Caco-2 (cell line): ENCODE data around the gene BACH2. TPM values are rescaled to one million over a fixed set of nuclear protein-coding genes. Genes with fewer than 3 reads are reported as not detected.

Source experiments
- BruUV-seq: library from RNA; stranded (reverse); fragments of 400-500 nt; replicated peaks from 2 replicates; lab custom pipeline; 2021; lab: Mats Ljungman, UMichigan
- CTCF ChIA-PET: fragments of 300-600 bp; sonication (Branson Sonifier 250); formaldehyde crosslinking; loops from one replicate; lab custom pipeline; 2022; ENCODE audit warnings: antibody characterized with exemption; lab: Charles Lee
- POLR2A ChIA-PET: fragments of 300-600 bp; sonication (Branson Sonifier 250); formaldehyde crosslinking; loops from one replicate; lab custom pipeline; 2022; ENCODE audit warnings: antibody characterized with exemption; lab: Charles Lee
- DNase-seq, 2 experiments: peaks; one replicate each; pipeline versions ENCODE4 v3.0.0 to v3.0.0-alpha.2; 2020 to 2022
- H3K27me3 ChIP-seq: replicated peaks from 2 replicates; pipeline ENCODE4 v1.6.0; 2011; ENCODE audit warnings: low read length; ENCODE audit not compliant: control insufficient read depth, insufficient read depth
- H3K36me3 ChIP-seq: 2 replicates; pipeline ENCODE4 v1.5.1; 2011; ENCODE audit warnings: low read length; ENCODE audit not compliant: control insufficient read depth, insufficient read depth
- H3K4me1 ChIP-seq: fragments of 250-450 bp; sonication (Bioruptor Pico); 2 replicates; pipeline ENCODE4 v1.5.1; 2020; ENCODE audit warnings: mild to moderate bottlenecking
- H3K4me3 ChIP-seq: 2 replicates; pipeline ENCODE4 v1.5.1; 2011; ENCODE audit warnings: low read depth, mild to moderate bottlenecking, control low read depth, low read length
- H3K9me3 ChIP-seq: fragments of 250-450 bp; sonication (Bioruptor Pico); 2 replicates; pipeline ENCODE4 v1.5.1; 2020; ENCODE audit warnings: mild to moderate bottlenecking, moderate library complexity
- H3K27ac Mint-ChIP-seq: one replicate; pipeline ENCODE4 v1.8.0; 2022; ENCODE audit warnings: mixed read lengths; ENCODE audit not compliant: unreplicated experiment
- H3K27me3 Mint-ChIP-seq: one replicate; pipeline ENCODE4 v1.8.0; 2022; ENCODE audit warnings: mixed read lengths; ENCODE audit not compliant: insufficient read depth, unreplicated experiment
- H3K36me3 Mint-ChIP-seq: one replicate; pipeline ENCODE4 v1.8.0; 2022; ENCODE audit warnings: mild to moderate bottlenecking, mixed read lengths; ENCODE audit not compliant: insufficient read depth, unreplicated experiment
- H3K4me1 Mint-ChIP-seq: one replicate; pipeline ENCODE4 v1.8.0; 2022; ENCODE audit warnings: low read depth, mixed read lengths; ENCODE audit not compliant: unreplicated experiment
- H3K4me3 Mint-ChIP-seq: one replicate; pipeline ENCODE4 v1.8.0; 2022; ENCODE audit warnings: mild to moderate bottlenecking, moderate library complexity, mixed read lengths; ENCODE audit not compliant: unreplicated experiment
- H3K9me3 Mint-ChIP-seq: one replicate; pipeline ENCODE4 v1.8.0; 2022; ENCODE audit warnings: mixed read lengths; ENCODE audit not compliant: unreplicated experiment
- CTCF ChIP-seq, 2 experiments: fragments of 200-600 bp in 1 of 2; IDR thresholded peaks; 1 replicate in 1 of 2; 2 replicates in 1 of 2; pipeline versions ENCODE4 v1.5.1 to v1.8.0; 2011 to 2022; ENCODE audit warnings: antibody characterized with exemption in 1 of 2, control low read depth in 1 of 2, inconsistent platforms in 1 of 2, low read depth in 1 of 2, low read length in 1 of 2, mild to moderate bottlenecking in 1 of 2, moderate library complexity in 1 of 2; ENCODE audit not compliant: insufficient read depth in 1 of 2, severe bottlenecking in 1 of 2, unreplicated experiment in 1 of 2
- intact Hi-C: fragments of 100-400 bp; cut with micrococcal nuclease; formaldehyde crosslinking; loops from one replicate; pipeline ENCODE4 v1.10.0; 2022; ENCODE audit not compliant: unreplicated experiment
- total RNA-seq: library from RNA; stranded (reverse); gene quantifications from 2 replicates; pipeline ENCODE4 v1.2.3, GENCODE V29; 2022

Gene BACH2
- total RNA-seq, 1 experiment from 2014 or later: 0.43 TPM

DNA sequence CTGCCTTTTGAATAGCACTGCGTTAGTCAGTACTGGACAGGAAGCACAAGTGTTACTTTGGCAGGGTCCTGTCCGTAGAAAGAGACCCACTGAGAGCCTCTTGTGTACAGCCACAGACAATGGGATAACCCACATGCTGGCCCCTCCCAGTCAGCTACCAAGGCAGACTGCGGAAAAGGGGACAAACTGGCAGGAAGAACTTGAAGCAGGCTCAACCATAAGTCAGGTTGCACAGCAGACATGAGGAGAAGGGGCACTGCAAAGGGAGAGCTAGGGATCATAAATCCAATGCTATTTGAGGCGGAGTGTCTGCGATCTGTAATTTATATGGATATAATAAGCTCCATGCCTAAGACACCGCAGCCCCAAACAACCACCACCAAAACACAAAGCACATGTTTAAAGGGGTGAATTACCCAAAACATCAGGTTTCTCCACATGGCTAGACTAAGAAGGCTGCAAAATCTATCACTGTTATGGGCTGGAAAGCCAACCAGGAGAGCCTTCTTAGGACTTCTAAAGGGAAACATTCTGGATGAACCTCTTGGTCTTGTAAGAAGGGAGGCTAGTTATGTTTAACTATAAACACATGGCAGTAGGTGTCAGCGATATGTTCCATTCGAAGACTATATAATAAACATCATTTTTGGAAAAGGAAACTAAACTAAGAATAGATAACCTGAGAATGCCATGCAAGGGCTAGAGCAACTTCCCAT lies 141.7 kb downstream of the BACH2 start:
- intact Hi-C loops: no loop called here
- Histone ChIP-seq H3K4me3 (no peak overlapping the region), H3K27me3 (no peaks in the 10 kb centered on the region), H3K36me3 (no peaks in the 10 kb centered on the region), H3K9me3 (no peaks in the 10 kb centered on the region), H3K4me1 (peaks cover 15% of the 10 kb centered on the region)
- peaks cover 31% of the 10 kb centered on the region for H3K4me1 Mint-ChIP-seq
- CTCF ChIA-PET: no interaction called here
- H3K27ac Mint-ChIP-seq: no peak overlapping the region
- no peaks in the 10 kb centered on the region for H3K36me3 Mint-ChIP-seq
- no peaks in the 10 kb centered on the region for H3K9me3 Mint-ChIP-seq
- POLR2A ChIA-PET: no interaction called here
- BruUV-seq: no TSS peak
- TF ChIP-seq CTCF (IDR thresholded peaks at IDR 0.05; ENCODE audit: insufficient read depth in 1 of 2, low read depth in 1 of 2, low read length in 1 of 2, severe bottlenecking in 1 of 2, unreplicated experiment in 1 of 2): no peak
- H3K27me3 Mint-ChIP-seq: no peaks in the 10 kb centered on the region
- no peak for DNase-seq
- H3K4me3 Mint-ChIP-seq: no peak overlapping the region

DNA sequence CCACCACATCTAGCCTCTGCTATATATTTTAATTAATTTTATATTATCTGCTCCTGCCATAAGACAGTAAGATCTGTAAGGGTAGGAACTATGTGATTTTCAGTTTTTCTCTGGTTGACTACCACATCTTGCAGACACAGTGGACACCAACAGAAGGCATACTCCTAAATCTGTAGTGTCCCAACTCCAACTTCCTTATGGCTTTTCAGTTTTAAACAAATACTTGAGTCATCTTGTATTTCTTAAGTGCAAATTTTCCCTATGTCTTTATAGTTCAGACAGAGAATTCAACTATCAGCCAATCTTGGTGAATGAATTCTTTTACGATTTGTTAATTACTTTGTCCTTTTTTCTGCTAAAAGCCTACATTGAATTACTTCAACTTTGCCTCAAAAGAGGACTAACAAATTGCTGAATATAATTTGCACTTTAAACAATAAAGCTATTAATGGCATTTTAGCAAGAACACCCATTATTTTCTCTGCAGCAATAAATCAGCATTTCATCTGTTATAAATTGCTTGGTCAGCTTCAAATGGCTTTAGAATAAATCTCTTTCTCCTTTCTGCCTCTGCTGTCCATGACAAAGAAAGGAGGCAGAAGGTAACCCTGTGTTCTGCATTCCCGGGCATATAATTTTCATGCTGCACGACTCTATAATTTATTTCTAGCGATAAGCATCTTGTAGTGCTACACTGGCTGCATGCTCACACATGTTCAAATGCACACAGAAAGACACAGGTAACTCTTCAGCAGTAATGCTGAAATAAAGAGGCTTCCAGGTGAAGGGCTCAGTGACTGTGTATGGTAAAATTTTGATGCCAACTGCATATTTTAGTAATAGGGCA lies 144.8 kb downstream of the BACH2 start:
- no peaks in the 10 kb centered on the region for H3K27me3 Mint-ChIP-seq
- no peak for DNase-seq
- TF ChIP-seq CTCF (IDR thresholded peaks at IDR 0.05; ENCODE audit: insufficient read depth in 1 of 2, low read depth in 1 of 2, low read length in 1 of 2, severe bottlenecking in 1 of 2, unreplicated experiment in 1 of 2): no peak
- CTCF ChIA-PET: no interaction called here
- H3K36me3 Mint-ChIP-seq: no peaks in the 10 kb centered on the region
- POLR2A ChIA-PET: no interaction called here
- peaks cover 37% of the 10 kb centered on the region for H3K4me1 Mint-ChIP-seq
- intact Hi-C loops: no loop called here
- H3K4me1 ChIP-seq: peaks cover 22% of the 10 kb centered on the region
- H3K36me3 ChIP-seq: no peaks in the 10 kb centered on the region
- no peaks in the 10 kb centered on the region for H3K27me3 ChIP-seq
- BruUV-seq: no TSS peak
- no peaks in the 10 kb centered on the region for H3K9me3 ChIP-seq
- no peak overlapping the region for H3K4me3 Mint-ChIP-seq
- H3K9me3 Mint-ChIP-seq: no peaks in the 10 kb centered on the region
- H3K4me3 ChIP-seq: no peak overlapping the region
- no peak overlapping the region for H3K27ac Mint-ChIP-seq

- peak overlapping the region; percentile 73 for H3K27ac Mint-ChIP-seq
- TF ChIP-seq CTCF (IDR thresholded peaks at IDR 0.05; ENCODE audit: insufficient read depth in 1 of 2, low read depth in 1 of 2, low read length in 1 of 2, severe bottlenecking in 1 of 2, unreplicated experiment in 1 of 2): no peak
- H3K4me3 Mint-ChIP-seq: peak overlapping the region; percentile 37
- ChIA-PET CTCF (no interaction called here), POLR2A (no interaction called here)
- Histone ChIP-seq H3K27me3 (no peaks in the 10 kb centered on the region), H3K4me1 (peaks cover 22% of the 10 kb centered on the region), H3K4me3 (no peak overlapping the region), H3K36me3 (no peaks in the 10 kb centered on the region), H3K9me3 (no peaks in the 10 kb centered on the region)
- peaks cover 37% of the 10 kb centered on the region for H3K4me1 Mint-ChIP-seq
- intact Hi-C loops: no loop called here
- H3K27me3 Mint-ChIP-seq: no peaks in the 10 kb centered on the region
- peak in 1 of 2 experiments; percentile 46 for DNase-seq
- no peaks in the 10 kb centered on the region for H3K9me3 Mint-ChIP-seq
- no peaks in the 10 kb centered on the region for H3K36me3 Mint-ChIP-seq
- no TSS peak for BruUV-seq
Measured at GRCh38 chr6:90149280-90149679, 147.4 kb downstream of the BACH2 start.
